WERI-Rb-1 (cell line): ENCODE measurements around the gene MOB4.
A peak's percentile ranks its signal among the peaks of the same experiment; 100 is the strongest.
"Not testable (repeated sequence)": the region's sequence is repeated elsewhere in the genome, so short reads cannot be mapped to it uniquely, and the experiment has no call there.

Experiments used
- DNase-seq: peaks from one replicate; pipeline ENCODE4 v3.0.0-alpha.2; 2020
- H3K27ac ChIP-seq: fragments of 250-450 bp; sonication (Bioruptor Pico); 2 replicates; pipeline ENCODE4 v1.5.1; 2020; ENCODE audit warnings: mild to moderate bottlenecking, moderate library complexity
- H3K27me3 ChIP-seq: fragments of 250-450 bp; sonication (Bioruptor Pico); 2 replicates; pipeline ENCODE4 v1.5.1; 2021; ENCODE audit warnings: mild to moderate bottlenecking, low read depth, moderate library complexity; ENCODE audit not compliant: insufficient read depth, severe bottlenecking
- H3K36me3 ChIP-seq: fragments of 250-450 bp; sonication (Bioruptor Pico); 2 replicates; pipeline ENCODE4 v1.5.1; 2020; ENCODE audit warnings: mild to moderate bottlenecking, moderate library complexity
- H3K4me3 ChIP-seq: 2 replicates; pipeline ENCODE4 v1.5.1; 2011; ENCODE audit warnings: low read depth, mild to moderate bottlenecking, control low read depth, low read length
- H3K9me3 ChIP-seq: fragments of 250-450 bp; sonication (Bioruptor Pico); 2 replicates; pipeline ENCODE4 v1.5.1; 2021; ENCODE audit warnings: mild to moderate bottlenecking, moderate library complexity; ENCODE audit not compliant: severe bottlenecking
- CTCF ChIP-seq: IDR thresholded peaks from 2 replicates; pipeline ENCODE4 v1.5.1; 2011; ENCODE audit warnings: low read depth, mild to moderate bottlenecking, control low read depth, inconsistent platforms, low read length

Gene MOB4

GRCh38 chr2:197587255-197587654 lies 71.4 kb downstream of the MOB4 start:
- not testable (repeated sequence) for DNase-seq, H3K27ac ChIP-seq

GRCh38 chr2:197591339-197592072 lies 75.6 kb downstream of the MOB4 start:
- H3K9me3 ChIP-seq, result peaks cover 3% of the 10 kb centered on the region
- no peak for TF ChIP-seq CTCF
- H3K4me3 ChIP-seq, result no peak overlapping the region
- no peaks in the 10 kb centered on the region for H3K27me3 ChIP-seq
- H3K27ac ChIP-seq, result no peak overlapping the region
- no peak for DNase-seq
- H3K36me3 ChIP-seq, result no peaks in the 10 kb centered on the region

More at GRCh38 chr2:197587255-197587654, 71.4 kb downstream of the MOB4 start:
- not testable (repeated sequence) for H3K36me3 ChIP-seq, H3K9me3 ChIP-seq, H3K4me3 ChIP-seq, H3K27me3 ChIP-seq

- TF ChIP-seq CTCF, result no peak
- DNase-seq, result no peak
- no peaks in the 10 kb centered on the region for H3K27me3 ChIP-seq
- H3K4me3 ChIP-seq, result no peak overlapping the region
- H3K9me3 ChIP-seq, result peaks cover 3% of the 10 kb centered on the region
- H3K36me3 ChIP-seq, result no peaks in the 10 kb centered on the region
- no peak overlapping the region for H3K27ac ChIP-seq
Observed at GRCh38 chr2:197596766-197597165, 80.9 kb downstream of the MOB4 start.

DNA sequence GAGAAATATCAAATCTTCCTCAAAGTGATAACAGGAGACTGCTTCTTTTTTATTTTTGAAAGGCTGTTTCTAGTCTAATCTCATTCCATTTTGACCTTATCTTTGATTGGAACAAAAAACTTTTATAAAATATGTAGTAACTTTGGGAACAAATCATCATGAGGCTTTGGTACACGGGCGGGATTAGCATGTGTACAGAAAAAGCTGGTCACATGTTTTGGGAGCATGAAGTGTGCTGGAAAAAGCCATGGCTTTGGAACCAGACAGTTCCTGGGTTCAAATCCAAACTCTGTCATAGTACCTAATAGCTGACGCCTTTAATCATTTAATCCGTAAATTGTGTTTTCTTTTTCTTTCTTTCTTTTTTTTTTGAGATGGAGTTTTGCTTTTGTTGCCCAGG lies 81.3 kb downstream of the MOB4 start:
- Histone ChIP-seq H3K4me3 (no peak overlapping the region), H3K9me3 (peaks cover 3% of the 10 kb centered on the region), H3K36me3 (no peaks in the 10 kb centered on the region), H3K27me3 (no peaks in the 10 kb centered on the region), H3K27ac (no peak overlapping the region)
- no peak for TF ChIP-seq CTCF
- no peak for DNase-seq

GRCh38 chr2:197598450-197598849 lies 82.6 kb downstream of the MOB4 start:
- Histone ChIP-seq H3K27me3 (no peaks in the 10 kb centered on the region), H3K27ac (no peak overlapping the region), H3K9me3 (peaks cover 3% of the 10 kb centered on the region), H3K36me3 (no peaks in the 10 kb centered on the region), H3K4me3 (no peak overlapping the region)
- DNase-seq, result no peak
- TF ChIP-seq CTCF, result no peak

- H3K9me3 ChIP-seq, result peaks cover 3% of the 10 kb centered on the region
- no peak for DNase-seq
- no peak overlapping the region for H3K27ac ChIP-seq
- H3K36me3 ChIP-seq, result no peaks in the 10 kb centered on the region
- no peaks in the 10 kb centered on the region for H3K27me3 ChIP-seq
- peak; percentile 36; the same call in 1 of the 2 replicates for TF ChIP-seq CTCF
- H3K4me3 ChIP-seq, result no peak overlapping the region
Observed at GRCh38 chr2:197599285-197599965, 83.6 kb downstream of the MOB4 start.
